Spleen (tissue), 11 donors: ENCODE data around the gene GJB6. TPM values are rescaled to one million over a fixed set of nuclear protein-coding genes. Genes with fewer than 3 reads are reported as not detected.

Experiments
- DNase-seq: peaks from one replicate; pipeline ENCODE4 v3.0.0-alpha.2; 2020
- H3K27ac ChIP-seq, 8 donors: fragments of 200-600 bp; sonication (generic) in 7 of 8; 1 replicate in 4 of 8; 2 replicates in 4 of 8; pipeline versions ENCODE4 v1.5.0 to v1.8.0; 2016 to 2021; ENCODE audit warnings: inconsistent platforms in 4 of 8, mild to moderate bottlenecking in 4 of 8, moderate library complexity in 1 of 8
- H3K27me3 ChIP-seq, 7 donors: fragments of 200-600 bp; sonication (generic) in 6 of 7; replicated peaks in 1 of 7; 1 replicate in 4 of 7; 2 replicates in 3 of 7; pipeline versions ENCODE4 v1.5.0 to v1.8.0; 2016 to 2021; ENCODE audit warnings: inconsistent platforms in 3 of 7, mild to moderate bottlenecking in 1 of 7
- H3K36me3 ChIP-seq, 6 donors: fragments of 200-600 bp; sonication (generic) in 5 of 6; 1 replicate in 4 of 6; 2 replicates in 2 of 6; pipeline versions ENCODE4 v1.5.0 to v1.8.0; 2016 to 2021; ENCODE audit warnings: inconsistent platforms in 2 of 6
- H3K4me1 ChIP-seq, 6 donors: fragments of 200-600 bp; sonication (generic) in 5 of 6; 1 replicate in 3 of 6; 2 replicates in 3 of 6; pipeline versions ENCODE4 v1.5.0 to v1.8.0; 2016 to 2021; ENCODE audit warnings: inconsistent platforms in 3 of 6
- H3K4me3 ChIP-seq, 8 donors: fragments of 200-600 bp; sonication (generic) in 7 of 8; 1 replicate in 4 of 8; 2 replicates in 4 of 8; pipeline versions ENCODE4 v1.5.0 to v1.8.0; 2016 to 2021; ENCODE audit warnings: inconsistent platforms in 4 of 8, mild to moderate bottlenecking in 4 of 8, moderate library complexity in 2 of 8
- H3K9me3 ChIP-seq, 8 donors: fragments of 200-600 bp; sonication (generic) in 7 of 8; 1 replicate in 4 of 8; 2 replicates in 4 of 8; pipeline versions ENCODE4 v1.5.0 to v1.8.0; 2016 to 2021; ENCODE audit warnings: inconsistent platforms in 4 of 8
- POLR2A ChIP-seq, 3 donors: fragments of 450-650 bp; IDR thresholded peaks; one replicate each; pipeline ENCODE4 v1.5.1; 2017; ENCODE audit warnings: antibody characterized with exemption in 3 of 3, mild to moderate bottlenecking in 1 of 3
- POLR2AphosphoS5 ChIP-seq, 3 donors: sonication (generic); formaldehyde crosslinking; IDR thresholded peaks; one replicate each; pipeline ENCODE4 v1.5.1; 2017; ENCODE audit warnings: antibody characterized with exemption in 3 of 3
- whole genome bisulfite sequencing, 5 donors: extraction: QIAGEN DNeasy Blood & Tissue Kit in 3 of 5; methylation state at CpG; one replicate each; pipeline versions ENCODE4 v1.1.5 to v1.1.7; 2013 to 2018; 5-methylcytosine and 5-hydroxymethylcytosine counted together
- intact Hi-C: fragments of 100-400 bp; cut with DNase I; formaldehyde crosslinking; loops from one replicate; pipeline ENCODE4 v1.15.0; 2023; ENCODE audit warnings: low total_unique reads
- polyA plus RNA-seq, 3 donors: library from polyadenylated mRNA; stranded (reverse); fragments of 200-250 nt; gene quantifications; one replicate each; pipeline ENCODE4 v1.2.1, GENCODE V29; 2013
- total RNA-seq, 7 donors: library from RNA; depleted of rRNA in 3 of 7; stranded (reverse); fragments of >200 nt in 3 of 7; fragmentation: NEBNext Ultra II Directional in 4 of 7; extraction: Animal tissue kit (Norgen Biotek cat#: 25700) in 4 of 7; gene quantifications; one replicate each; pipeline versions ENCODE4 v1.1.0 to v1.2.1, GENCODE V29; 2016 to 2021
- TF ChIP-seq, protein P1 (sequence below), 11 experiments: fragments of 200-600 bp in 7 of 11; fragments of 450-650 bp in 4 of 11; sonication (generic) in 4 of 11; IDR thresholded peaks in 8 of 11; conservative IDR thresholded peaks in 3 of 11; 1 replicate in 7 of 11; 2 replicates in 4 of 11; pipeline versions ENCODE4 v1.4.0 to v1.8.0; 2016 to 2021; ENCODE audit warnings: antibody characterized with exemption in 11 of 11, inconsistent platforms in 4 of 11, mild to moderate bottlenecking in 1 of 11
- donor health status: healthy with polysubstance abuse.
- donor health status: DM: no; HTN: no; CAD: no; lungs with moderate emphysema.
- donor health status: DM: no; HTN: no; CAD: no.
- donor health status: Bipolar disorder and iron deficiency.
- donor health status: healthy.
- donor health status: DM: no; HTN: no; CAD: no.
- donor health status: DM: yes; HTN: yes; CAD: no.

Gene GJB6
- total and polyA plus RNA-seq, 10 donors = 0.17 to 2.5 (median 0.30) TPM; not detected in 3

DNA sequence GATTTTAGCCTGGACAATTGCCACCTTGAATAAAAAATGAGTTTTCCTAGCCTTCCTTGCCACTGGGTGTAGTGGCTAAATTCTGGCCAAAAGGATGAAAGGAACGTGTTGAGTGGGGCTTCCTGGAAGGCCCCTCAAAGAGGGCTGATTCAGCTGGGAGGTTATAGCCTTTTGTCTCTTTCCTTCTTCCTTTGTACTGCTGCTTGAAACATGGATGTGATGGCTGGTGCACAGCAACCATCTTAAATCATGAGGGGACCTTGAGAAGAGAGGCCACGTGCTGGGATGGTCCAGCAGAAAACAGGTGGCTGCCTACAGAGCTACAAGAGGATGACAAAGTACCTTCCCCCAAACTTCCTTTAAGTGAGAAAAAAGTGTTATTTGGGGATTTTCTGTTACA, 40.0 kb upstream of the GJB6 start:
- Histone ChIP-seq H3K27me3 (peaks cover 0 to 23% (median 0%) of the 10 kb centered on the region in 7 donors), H3K36me3 (no peaks in the 10 kb centered on the region), H3K4me1 (no peaks in the 10 kb centered on the region), H3K4me3 (no peak overlapping the region), H3K27ac (no peak overlapping the region), H3K9me3 (peaks cover 0 to 4% (median 0%) of the 10 kb centered on the region in 8 donors)
- 69 to 93% (median 76%) methylated on average over 2 of the region's 2 CpGs for WGBS, 5 donors
- TF ChIP-seq, protein P1, sequence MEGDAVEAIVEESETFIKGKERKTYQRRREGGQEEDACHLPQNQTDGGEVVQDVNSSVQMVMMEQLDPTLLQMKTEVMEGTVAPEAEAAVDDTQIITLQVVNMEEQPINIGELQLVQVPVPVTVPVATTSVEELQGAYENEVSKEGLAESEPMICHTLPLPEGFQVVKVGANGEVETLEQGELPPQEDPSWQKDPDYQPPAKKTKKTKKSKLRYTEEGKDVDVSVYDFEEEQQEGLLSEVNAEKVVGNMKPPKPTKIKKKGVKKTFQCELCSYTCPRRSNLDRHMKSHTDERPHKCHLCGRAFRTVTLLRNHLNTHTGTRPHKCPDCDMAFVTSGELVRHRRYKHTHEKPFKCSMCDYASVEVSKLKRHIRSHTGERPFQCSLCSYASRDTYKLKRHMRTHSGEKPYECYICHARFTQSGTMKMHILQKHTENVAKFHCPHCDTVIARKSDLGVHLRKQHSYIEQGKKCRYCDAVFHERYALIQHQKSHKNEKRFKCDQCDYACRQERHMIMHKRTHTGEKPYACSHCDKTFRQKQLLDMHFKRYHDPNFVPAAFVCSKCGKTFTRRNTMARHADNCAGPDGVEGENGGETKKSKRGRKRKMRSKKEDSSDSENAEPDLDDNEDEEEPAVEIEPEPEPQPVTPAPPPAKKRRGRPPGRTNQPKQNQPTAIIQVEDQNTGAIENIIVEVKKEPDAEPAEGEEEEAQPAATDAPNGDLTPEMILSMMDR (IDR thresholded peaks at IDR 0.05 in 8 of 11, conservative IDR thresholded peaks at IDR 0.05 in 3 of 11) = no peak
- TF ChIP-seq POLR2AphosphoS5 (IDR thresholded peaks at IDR 0.05) (no peak), POLR2A (IDR thresholded peaks at IDR 0.05) (no peak)
- no peak for DNase-seq
- intact Hi-C loops = no loop called here

DNA sequence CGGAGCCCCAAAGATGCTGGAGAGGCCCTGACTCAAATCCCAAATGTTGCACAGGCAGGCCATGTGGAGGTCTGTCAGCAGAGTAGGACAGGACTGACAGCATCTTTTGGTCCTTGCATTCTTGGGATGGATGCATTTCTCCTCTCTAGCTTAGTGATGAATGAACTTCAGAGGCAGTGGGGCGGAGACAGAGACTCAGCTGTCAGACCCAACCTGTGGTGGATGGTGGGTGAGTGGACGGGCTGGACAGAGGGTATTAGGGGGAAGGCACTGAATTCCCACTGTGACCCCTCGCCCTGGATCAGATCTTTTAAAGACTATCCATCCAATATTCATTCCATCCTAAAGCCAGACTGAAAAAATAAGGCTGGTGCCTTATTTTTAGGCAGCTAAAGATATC, 39.3 kb upstream of the GJB6 start:
- H3K9me3 ChIP-seq = peaks cover 0 to 4% (median 0%) of the 10 kb centered on the region in 8 donors
- H3K4me1 ChIP-seq = no peaks in the 10 kb centered on the region
- peaks cover 0 to 27% (median 0%) of the 10 kb centered on the region in 7 donors for H3K27me3 ChIP-seq
- no peak overlapping the region for H3K27ac ChIP-seq
- no peak for DNase-seq
- no peaks in the 10 kb centered on the region for H3K36me3 ChIP-seq
- no peak overlapping the region for H3K4me3 ChIP-seq
- no peak for TF ChIP-seq POLR2AphosphoS5 (IDR thresholded peaks at IDR 0.05)
- TF ChIP-seq POLR2A (IDR thresholded peaks at IDR 0.05) = no peak
- TF ChIP-seq, protein P1 (IDR thresholded peaks at IDR 0.05 in 8 of 11, conservative IDR thresholded peaks at IDR 0.05 in 3 of 11) = no peak
- intact Hi-C loops = no loop called here
- 72 to 86% (median 80%) methylated on average over 4 of the region's 4 CpGs for WGBS, 5 donors

DNA sequence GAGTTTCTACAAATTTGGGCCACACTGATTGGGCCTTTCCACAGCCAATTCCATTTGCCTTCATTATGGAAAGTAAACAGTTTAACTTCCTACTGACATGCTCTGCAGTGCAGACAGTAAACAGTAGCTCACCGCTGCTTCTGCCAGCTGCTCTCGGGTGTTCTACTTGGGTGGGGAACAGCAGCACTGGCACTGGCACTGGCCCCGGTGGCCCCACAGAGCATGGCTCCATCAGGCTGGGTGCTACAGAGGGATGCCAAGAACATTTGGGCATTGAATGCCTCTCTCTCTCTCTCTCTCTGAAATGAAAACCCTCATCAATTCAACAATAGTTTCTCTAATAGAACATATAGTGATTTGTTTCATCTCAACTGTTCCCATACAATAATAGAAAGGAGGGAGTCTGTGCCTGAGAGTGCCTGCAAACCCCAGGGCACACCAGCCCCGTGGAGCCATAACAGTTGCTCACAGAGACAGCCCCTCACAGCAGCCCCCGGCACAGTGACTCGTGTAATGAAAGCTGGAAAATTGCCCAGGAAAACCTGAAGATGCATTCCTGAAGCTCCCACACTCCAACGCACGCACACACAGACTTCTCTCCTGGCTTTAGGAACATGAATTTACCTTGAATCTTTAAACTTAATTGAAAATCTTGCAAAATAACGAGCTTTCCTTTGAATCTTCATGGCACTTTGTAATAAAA, 38.2 kb upstream of the GJB6 start:
- intact Hi-C loops = no loop called here
- no peak for DNase-seq
- 63 to 76% (median 68%) methylated on average over 9 of the region's 9 CpGs for WGBS, 5 donors

More for the DNA sequence above, 38.2 kb upstream of the GJB6 start:
- H3K27ac ChIP-seq = no peak overlapping the region
- no peak for TF ChIP-seq POLR2AphosphoS5 (IDR thresholded peaks at IDR 0.05)
- TF ChIP-seq POLR2A (IDR thresholded peaks at IDR 0.05) = no peak
- TF ChIP-seq, protein P1 (IDR thresholded peaks at IDR 0.05 in 8 of 11, conservative IDR thresholded peaks at IDR 0.05 in 3 of 11) = no peak
- no peaks in the 10 kb centered on the region for H3K36me3 ChIP-seq
- H3K4me1 ChIP-seq = no peaks in the 10 kb centered on the region
- H3K4me3 ChIP-seq = no peak overlapping the region
- H3K27me3 ChIP-seq = peaks cover 0 to 34% (median 0%) of the 10 kb centered on the region in 7 donors
- H3K9me3 ChIP-seq = peaks cover 0 to 4% (median 0%) of the 10 kb centered on the region in 8 donors
